OCI-LY1 (cell line): ENCODE data around the gene SORBS2.

Source experiments
- H2AFZ ChIP-seq: fragments of 200-600 bp; sonication (generic), shearing (Covaris generic); 2 replicates; pipeline ENCODE4 v1.6.0; 2014; ENCODE audit warnings: antibody characterized with exemption, mild to moderate bottlenecking, low read length
- H3F3A ChIP-seq: fragments of 200-600 bp; sonication (generic), shearing (Covaris generic); 2 replicates; pipeline ENCODE4 v1.6.0; 2014; ENCODE audit warnings: mild to moderate bottlenecking, antibody characterized with exemption, low read length, moderate library complexity; ENCODE audit not compliant: insufficient read depth
- H3K27ac ChIP-seq: fragments of 200-600 bp; sonication (generic); 2 replicates; pipeline ENCODE4 v1.5.1; 2014; ENCODE audit warnings: low read length, mixed run types, mild to moderate bottlenecking, low read depth; ENCODE audit not compliant: poor library complexity, severe bottlenecking
- H3K27me3 ChIP-seq: fragments of 200-600 bp; sonication (generic); 2 replicates; pipeline ENCODE4 v1.6.0; 2014; ENCODE audit warnings: antibody characterized with exemption, mild to moderate bottlenecking, low read length, moderate library complexity; ENCODE audit not compliant: insufficient read depth
- H3K36me3 ChIP-seq: fragments of 200-600 bp; sonication (generic); 2 replicates; pipeline ENCODE4 v1.6.1; 2014; ENCODE audit warnings: mild to moderate bottlenecking, antibody characterized with exemption, low read length, moderate library complexity, mixed read lengths; ENCODE audit not compliant: insufficient read depth
- H3K4me1 ChIP-seq: fragments of 200-600 bp; sonication (generic); 2 replicates; pipeline ENCODE4 v1.5.1; 2014; ENCODE audit warnings: mild to moderate bottlenecking, low read length, moderate library complexity; ENCODE audit not compliant: insufficient read depth, severe bottlenecking
- H3K4me2 ChIP-seq: fragments of 200-600 bp; sonication (generic), shearing (Covaris generic); 2 replicates; pipeline ENCODE4 v1.6.1; 2014; ENCODE audit warnings: low read length
- H3K4me3 ChIP-seq: fragments of 200-600 bp; sonication (generic); 2 replicates; pipeline ENCODE4 v1.5.1; 2014; ENCODE audit warnings: low read length, low read depth, mild to moderate bottlenecking, mixed read lengths; ENCODE audit not compliant: poor library complexity, severe bottlenecking
- H3K79me2 ChIP-seq: fragments of 200-600 bp; shearing (Covaris generic); 2 replicates; pipeline ENCODE4 v1.6.1; 2016; ENCODE audit warnings: mixed run types, low read length, mixed read lengths; ENCODE audit not compliant: insufficient read depth
- H3K9ac ChIP-seq: fragments of 200-600 bp; sonication (generic), shearing (Covaris generic); 2 replicates; pipeline ENCODE4 v1.6.1; 2014; ENCODE audit warnings: mild to moderate bottlenecking, low read length, mixed read lengths
- H3K9me2 ChIP-seq: fragments of 200-600 bp; sonication (generic), shearing (Covaris generic); 2 replicates; pipeline ENCODE4 v1.6.1; 2014; ENCODE audit warnings: low read depth, mild to moderate bottlenecking, low read length, mixed read lengths
- H3K9me3 ChIP-seq: fragments of 200-600 bp; shearing (Covaris generic); 2 replicates; pipeline ENCODE4 v1.6.1; 2014; ENCODE audit warnings: low read length, mixed read lengths
- H4K20me1 ChIP-seq: fragments of 200-600 bp; sonication (generic), shearing (Covaris generic); 2 replicates; pipeline ENCODE4 v1.6.0; 2016; ENCODE audit warnings: mild to moderate bottlenecking, low read length; ENCODE audit not compliant: insufficient read depth
- EZH2 ChIP-seq: fragments of 200-600 bp; sonication (generic), shearing (Covaris generic); IDR thresholded peaks from 2 replicates; pipeline ENCODE4 v1.8.0; 2017; ENCODE audit warnings: borderline replicate concordance, mixed run types, mild to moderate bottlenecking, antibody characterized with exemption, low read length, moderate library complexity, mixed read lengths
- TF ChIP-seq, protein P1 (sequence below): fragments of 200-600 bp; sonication (generic), shearing (Covaris generic); IDR thresholded peaks from 2 replicates; pipeline ENCODE4 v1.5.1; 2017; ENCODE audit warnings: mild to moderate bottlenecking, antibody characterized with exemption, low read length, moderate library complexity, mixed read lengths

The SORBS2 gene

DNA sequence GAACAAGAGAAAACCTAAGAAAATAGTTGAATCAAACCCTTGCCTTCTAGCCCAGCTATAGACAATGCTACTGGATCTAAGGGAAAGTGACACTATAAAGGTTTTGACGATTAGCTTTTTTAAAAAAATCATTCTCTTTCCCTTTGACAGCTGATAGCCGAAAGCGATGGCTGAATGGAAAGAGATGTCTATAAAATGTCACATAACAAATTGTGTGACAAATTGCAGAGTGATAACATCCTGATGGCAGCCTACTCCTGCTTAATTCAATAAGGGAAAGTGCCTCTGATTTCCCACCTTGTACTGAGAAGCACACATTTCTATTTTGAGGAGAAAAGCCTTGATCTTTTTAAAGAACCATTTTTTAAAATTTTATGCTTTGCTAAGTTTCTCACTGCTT, 114.5 kb downstream of the SORBS2 start:
- peaks cover 17% of the 10 kb centered on the region for H3K4me1 ChIP-seq

DNA sequence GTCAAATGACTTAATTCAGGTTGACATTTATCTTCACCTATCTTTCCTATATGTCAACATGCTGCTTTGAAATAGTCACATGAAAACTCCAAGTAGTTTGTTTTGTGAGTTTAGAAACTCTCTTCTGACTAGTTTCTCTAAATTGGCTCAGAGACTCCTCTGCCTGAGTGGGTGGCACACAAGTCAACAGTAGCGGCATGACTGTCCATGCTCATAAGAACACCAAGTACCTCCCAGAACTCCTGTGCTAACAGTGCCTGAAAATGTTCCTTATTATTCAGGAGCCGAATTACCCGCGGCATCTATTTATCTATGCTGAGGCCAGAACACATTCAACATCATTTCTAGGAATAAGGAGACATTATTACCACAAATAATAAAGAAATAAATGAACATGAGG, 116.3 kb downstream of the SORBS2 start:
- Histone ChIP-seq H3K9me2 (no peaks in the 10 kb centered on the region), H3K36me3 (no peaks in the 10 kb centered on the region), H3K27me3 (no peaks in the 10 kb centered on the region), H3K79me2 (no peaks in the 10 kb centered on the region), H3K9ac (no peak overlapping the region), H3K4me3 (no peak overlapping the region), H3F3A (no peaks in the 10 kb centered on the region), H3K4me1 (peaks cover 13% of the 10 kb centered on the region), H3K27ac (no peak overlapping the region), H3K9me3 (no peaks in the 10 kb centered on the region), H3K4me2 (no peak overlapping the region), H2AFZ (no peak overlapping the region), H4K20me1 (no peaks in the 10 kb centered on the region)
- TF ChIP-seq EZH2 = no peak
- TF ChIP-seq, protein P1, sequence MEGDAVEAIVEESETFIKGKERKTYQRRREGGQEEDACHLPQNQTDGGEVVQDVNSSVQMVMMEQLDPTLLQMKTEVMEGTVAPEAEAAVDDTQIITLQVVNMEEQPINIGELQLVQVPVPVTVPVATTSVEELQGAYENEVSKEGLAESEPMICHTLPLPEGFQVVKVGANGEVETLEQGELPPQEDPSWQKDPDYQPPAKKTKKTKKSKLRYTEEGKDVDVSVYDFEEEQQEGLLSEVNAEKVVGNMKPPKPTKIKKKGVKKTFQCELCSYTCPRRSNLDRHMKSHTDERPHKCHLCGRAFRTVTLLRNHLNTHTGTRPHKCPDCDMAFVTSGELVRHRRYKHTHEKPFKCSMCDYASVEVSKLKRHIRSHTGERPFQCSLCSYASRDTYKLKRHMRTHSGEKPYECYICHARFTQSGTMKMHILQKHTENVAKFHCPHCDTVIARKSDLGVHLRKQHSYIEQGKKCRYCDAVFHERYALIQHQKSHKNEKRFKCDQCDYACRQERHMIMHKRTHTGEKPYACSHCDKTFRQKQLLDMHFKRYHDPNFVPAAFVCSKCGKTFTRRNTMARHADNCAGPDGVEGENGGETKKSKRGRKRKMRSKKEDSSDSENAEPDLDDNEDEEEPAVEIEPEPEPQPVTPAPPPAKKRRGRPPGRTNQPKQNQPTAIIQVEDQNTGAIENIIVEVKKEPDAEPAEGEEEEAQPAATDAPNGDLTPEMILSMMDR = no peak

More for the DNA sequence above, 114.5 kb downstream of the SORBS2 start:
- Histone ChIP-seq H3K27ac (no peak overlapping the region), H3K9me3 (no peaks in the 10 kb centered on the region), H4K20me1 (no peaks in the 10 kb centered on the region), H3K4me3 (no peak overlapping the region), H3K79me2 (no peaks in the 10 kb centered on the region), H3K36me3 (no peaks in the 10 kb centered on the region), H3K9me2 (no peaks in the 10 kb centered on the region), H3K27me3 (no peaks in the 10 kb centered on the region), H3F3A (no peaks in the 10 kb centered on the region), H3K9ac (no peak overlapping the region), H3K4me2 (no peak overlapping the region), H2AFZ (no peak overlapping the region)
- no peak for TF ChIP-seq EZH2
- TF ChIP-seq, protein P1 = no peak

DNA sequence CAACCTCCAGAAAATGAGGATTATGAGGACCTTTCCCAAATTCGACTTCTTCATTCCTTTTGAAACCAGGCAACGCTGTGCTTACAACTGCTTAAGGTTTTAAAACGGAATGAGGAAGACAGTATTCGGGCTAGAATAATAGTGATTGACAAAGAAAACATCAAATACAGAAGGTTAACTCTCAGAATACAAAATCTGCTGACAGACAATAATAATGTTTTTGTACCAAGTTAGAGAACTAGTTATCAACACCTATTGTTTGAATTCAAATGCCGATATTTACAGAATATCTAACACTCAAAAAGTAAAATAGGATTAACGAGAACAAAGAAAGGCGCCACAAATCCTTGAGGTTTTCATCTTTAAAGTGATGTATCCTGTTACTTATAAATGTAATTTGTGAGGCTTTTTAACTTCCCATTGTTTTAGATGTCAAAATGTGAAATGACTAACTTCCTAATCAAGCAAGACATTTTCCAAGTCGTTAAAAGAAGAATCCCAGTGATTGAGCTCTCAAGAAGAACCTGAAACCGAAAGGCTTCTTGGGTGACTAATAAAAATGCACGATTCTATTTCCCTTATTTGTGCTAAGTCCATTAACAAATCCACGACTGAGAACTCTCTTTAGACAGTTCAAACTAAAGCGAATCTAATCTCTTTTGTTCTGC, 118.3 kb downstream of the SORBS2 start:
- H3K9me2 ChIP-seq = no peaks in the 10 kb centered on the region
- H3K27ac ChIP-seq = no peak overlapping the region
- TF ChIP-seq EZH2 = no peak
- TF ChIP-seq, protein P1 = no peak
- H4K20me1 ChIP-seq = no peaks in the 10 kb centered on the region
- H3K9me3 ChIP-seq = no peaks in the 10 kb centered on the region
- no peak overlapping the region for H3K4me2 ChIP-seq
- H3K27me3 ChIP-seq = no peaks in the 10 kb centered on the region
- H2AFZ ChIP-seq = no peak overlapping the region
- peaks cover 4% of the 10 kb centered on the region; the same call in 1 of the 2 replicates for H3K36me3 ChIP-seq
- H3K9ac ChIP-seq = no peak overlapping the region
- no peak overlapping the region for H3K4me3 ChIP-seq
- no peaks in the 10 kb centered on the region for H3K79me2 ChIP-seq
- H3K4me1 ChIP-seq = peaks cover under 1% of the 10 kb centered on the region
- no peaks in the 10 kb centered on the region for H3F3A ChIP-seq
